Adrenal gland (tissue), 5 donors: ENCODE data around the gene RASSF1.

Source experiments
- CTCF ChIP-seq, 6 experiments: fragments of 450-650 bp in 4 of 6; fragments of 200-600 bp in 2 of 6; sonication (generic) in 1 of 6; IDR thresholded peaks; 1 replicate in 5 of 6; 2 replicates in 1 of 6; pipeline versions ENCODE4 v1.5.1 to v1.8.0; 2016 to 2021; ENCODE audit warnings: antibody characterized with exemption in 6 of 6, mild to moderate bottlenecking in 2 of 6, moderate library complexity in 1 of 6
- POLR2A ChIP-seq, 2 donors: fragments of 450-650 bp; IDR thresholded peaks; one replicate each; pipeline ENCODE4 v1.6.1; 2017; ENCODE audit warnings: antibody characterized with exemption in 2 of 2, mild to moderate bottlenecking in 2 of 2, moderate library complexity in 1 of 2
- donor health status: DM: no; HTN: no; CAD: no.

- TF ChIP-seq CTCF (IDR thresholded peaks at IDR 0.05), result no peak
- TF ChIP-seq POLR2A (IDR thresholded peaks at IDR 0.05), result no peak
Observed at GRCh38 chr3:50375258-50375931, 34.8 kb upstream of the RASSF1 start.
